ENCODE measurements around the gene NACAD.

The NACAD gene

DNA sequence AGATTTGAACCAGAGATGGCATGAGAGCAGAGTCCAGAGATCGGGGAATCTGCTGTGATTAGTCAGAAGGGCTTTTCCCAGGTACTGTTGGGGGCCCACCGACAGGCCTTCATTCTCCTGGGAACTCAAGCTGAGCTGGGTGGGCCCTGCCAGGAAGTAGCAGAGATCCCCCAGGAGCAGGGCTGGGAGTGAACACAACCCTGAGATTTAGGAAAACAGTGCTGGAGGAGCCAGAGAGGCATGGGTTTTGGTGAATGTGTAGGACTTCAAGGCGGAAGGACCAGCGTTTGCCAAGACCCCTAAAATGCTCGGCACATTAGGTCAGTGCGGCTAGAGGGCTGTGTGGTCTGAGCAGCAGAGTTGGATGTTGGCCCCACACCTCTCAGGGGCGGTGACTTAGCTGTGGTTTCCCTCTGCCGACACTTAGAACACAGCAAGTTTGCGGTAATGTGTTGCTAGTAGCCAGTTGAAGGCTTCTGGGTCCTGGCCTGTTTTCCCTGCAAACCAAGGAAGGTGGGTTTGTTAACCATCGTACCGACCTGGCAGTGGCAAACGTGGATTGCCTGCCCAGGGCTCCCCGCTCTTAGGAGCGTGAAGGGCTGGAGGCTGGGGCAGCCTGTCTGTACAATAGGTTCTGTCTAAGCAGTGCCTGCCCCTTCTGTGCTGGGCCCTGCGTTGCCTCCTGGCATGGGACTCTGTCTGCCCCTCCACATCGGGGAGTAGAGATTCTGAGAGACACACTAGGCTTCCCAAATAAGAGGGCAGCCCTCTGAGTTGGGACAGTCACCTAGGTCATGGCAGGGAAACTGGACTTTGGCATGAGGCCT lies 14.0 kb downstream of the NACAD start:
- DNase-seq (ENCODE audit: low read depth), result no peak

DNA sequence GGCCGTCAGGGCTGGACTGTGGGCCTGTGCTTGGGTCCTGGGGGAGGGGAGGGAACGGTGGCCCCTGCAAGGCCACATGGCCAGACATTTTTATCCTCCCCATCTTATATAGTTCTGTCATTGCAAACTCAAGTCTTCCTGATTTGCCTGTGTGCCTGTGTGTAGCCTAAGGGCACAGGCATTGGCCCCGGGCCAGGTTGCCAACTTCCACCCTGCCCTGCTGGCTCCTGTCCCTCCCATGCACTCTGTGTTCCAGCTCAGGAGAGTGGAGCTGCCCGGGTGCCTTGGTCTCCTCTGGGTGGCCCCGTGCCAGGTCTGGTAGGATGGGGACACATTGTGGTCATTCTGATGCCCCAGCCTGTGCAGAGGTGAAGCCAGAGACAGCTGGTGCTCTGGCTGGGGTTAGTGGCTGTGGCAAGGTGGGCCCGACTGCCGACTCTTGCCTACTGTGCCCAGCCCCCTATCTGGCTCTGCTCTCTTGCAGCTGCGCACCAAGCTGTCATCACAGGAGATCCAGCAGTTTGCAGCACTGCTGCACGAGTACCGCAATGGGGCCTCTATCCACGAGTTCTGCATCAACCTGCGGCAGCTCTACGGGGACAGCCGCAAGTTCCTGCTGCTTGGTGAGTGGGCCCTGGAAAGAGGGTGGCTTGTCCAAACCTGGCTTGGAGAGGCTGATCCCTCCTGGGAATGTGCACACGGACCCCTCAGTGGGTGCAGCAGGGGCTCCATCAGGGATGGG lies 14.8 kb downstream of the NACAD start:
- no peak for DNase-seq (ENCODE audit: low read depth)

DNA sequence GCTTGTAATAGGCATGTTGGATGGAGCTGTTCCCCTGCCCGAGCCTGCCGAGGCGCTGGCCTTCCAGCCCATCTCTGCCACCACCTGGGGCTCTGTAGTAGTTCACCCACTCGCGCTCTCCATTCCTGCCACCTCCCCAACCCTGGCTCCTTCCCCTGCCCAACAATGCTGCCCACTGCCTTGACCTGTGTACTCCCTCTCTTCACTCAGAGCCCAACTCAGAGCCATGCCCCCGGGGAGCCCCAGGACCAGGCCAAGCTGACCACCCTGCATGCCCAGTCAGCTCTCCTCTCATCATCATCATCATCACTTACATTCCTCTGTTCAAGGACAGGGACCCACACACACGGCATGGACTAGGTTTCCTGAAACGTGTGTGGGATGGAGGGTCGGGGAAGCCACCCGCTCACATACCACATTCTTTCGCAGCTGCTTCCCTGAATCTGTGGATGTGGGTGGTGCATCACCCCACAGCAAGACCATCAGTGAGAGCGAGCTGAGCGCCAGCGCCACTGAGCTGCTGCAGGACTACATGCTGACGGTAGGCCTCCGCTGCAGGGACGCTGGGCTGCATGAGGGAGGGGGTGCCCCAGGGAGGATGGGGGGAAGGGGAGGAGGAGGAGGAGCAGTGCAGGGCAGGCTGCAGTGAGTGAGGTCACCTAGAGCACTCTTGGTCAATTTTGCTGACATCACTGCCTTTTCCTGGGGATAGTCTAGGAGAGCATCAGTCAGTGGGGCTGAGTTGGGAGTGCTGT lies 15.6 kb downstream of the NACAD start:
- DNase-seq (ENCODE audit: low read depth), result no peak

DNA sequence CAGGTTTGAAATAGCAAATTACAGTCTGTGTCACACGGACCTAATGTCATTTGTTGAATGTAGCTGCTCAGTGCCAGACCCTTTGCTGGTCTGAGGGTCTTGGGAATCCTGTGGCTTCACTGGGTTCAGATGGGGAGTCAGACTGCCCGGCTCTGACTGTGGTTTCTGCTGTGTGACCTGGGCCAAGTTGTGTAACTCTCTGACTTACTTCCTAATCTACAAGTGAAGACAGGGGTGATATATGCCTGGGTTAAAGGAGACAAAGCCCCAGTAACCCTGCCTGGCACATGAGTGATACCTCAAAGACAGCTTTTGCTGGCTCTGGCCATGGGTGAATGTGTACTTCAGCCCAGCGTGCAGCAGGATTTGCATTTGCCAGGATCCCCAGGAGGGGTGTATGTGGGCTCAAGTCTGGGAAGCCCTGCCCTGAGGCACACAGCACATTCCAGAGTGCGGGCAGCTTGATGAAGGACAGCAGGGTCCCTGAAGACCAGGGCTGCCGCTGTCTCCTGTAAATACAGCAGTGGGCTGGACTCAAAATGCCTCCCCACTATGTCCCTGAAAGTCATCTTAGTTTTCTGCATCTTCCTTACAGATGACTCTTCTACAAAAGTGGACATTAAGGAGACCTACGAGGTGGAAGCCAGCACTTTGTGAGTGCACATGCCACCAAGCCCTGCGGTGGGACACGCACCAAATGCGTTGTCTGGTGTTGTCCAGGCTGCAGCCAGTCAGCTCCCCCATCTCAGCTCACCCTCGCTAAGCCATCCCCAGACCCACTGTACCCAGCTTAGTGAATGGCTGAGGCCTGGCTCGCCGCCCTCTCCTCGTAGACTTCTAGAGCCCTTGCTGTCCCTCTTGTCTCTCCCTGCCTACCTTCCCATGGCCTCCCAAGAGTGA lies 16.4 kb downstream of the NACAD start:
- DNase-seq (ENCODE audit: low read depth), result no peak

DNA sequence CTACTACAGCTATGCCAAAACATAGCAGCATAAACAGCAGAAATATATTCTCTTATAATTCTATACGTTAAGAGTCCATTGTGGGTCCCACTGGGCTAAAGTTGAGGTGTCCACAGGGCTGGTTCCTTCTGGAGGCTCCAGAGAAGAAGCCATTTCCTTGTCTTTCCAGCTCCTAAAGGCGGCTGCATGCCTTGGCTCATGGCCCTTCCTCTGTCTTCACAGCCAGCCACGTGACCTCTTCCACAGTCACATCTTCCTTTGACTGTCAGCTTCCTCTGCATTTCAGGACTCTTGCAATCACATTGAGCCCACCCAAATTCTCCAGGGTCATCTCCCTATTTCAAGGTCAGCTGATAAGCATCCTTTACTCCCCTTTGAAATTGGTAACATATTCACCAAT lies 17.2 kb downstream of the NACAD start:
- DNase-seq (ENCODE audit: low read depth), result no peak

DNA sequence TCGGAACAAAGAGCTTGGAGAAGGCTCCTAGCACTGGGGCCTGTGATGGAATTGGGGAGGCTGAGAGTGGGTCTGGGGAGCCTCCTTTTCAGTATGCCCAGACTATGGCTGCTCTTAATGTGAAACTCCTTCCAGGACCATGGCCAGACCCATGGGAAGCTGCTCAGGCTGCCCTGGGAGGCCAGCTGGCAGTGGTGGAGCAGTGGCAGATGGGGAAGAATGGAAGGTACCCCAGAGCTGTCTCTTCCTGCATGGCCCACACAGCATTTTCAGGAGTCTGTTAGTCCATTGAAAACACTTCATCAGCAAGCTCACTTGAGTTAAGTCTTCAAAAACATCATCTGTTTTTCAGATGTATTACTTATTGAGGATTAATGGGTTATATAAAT lies 18.5 kb downstream of the NACAD start:
- no peak for DNase-seq (ENCODE audit: low read depth)

DNA sequence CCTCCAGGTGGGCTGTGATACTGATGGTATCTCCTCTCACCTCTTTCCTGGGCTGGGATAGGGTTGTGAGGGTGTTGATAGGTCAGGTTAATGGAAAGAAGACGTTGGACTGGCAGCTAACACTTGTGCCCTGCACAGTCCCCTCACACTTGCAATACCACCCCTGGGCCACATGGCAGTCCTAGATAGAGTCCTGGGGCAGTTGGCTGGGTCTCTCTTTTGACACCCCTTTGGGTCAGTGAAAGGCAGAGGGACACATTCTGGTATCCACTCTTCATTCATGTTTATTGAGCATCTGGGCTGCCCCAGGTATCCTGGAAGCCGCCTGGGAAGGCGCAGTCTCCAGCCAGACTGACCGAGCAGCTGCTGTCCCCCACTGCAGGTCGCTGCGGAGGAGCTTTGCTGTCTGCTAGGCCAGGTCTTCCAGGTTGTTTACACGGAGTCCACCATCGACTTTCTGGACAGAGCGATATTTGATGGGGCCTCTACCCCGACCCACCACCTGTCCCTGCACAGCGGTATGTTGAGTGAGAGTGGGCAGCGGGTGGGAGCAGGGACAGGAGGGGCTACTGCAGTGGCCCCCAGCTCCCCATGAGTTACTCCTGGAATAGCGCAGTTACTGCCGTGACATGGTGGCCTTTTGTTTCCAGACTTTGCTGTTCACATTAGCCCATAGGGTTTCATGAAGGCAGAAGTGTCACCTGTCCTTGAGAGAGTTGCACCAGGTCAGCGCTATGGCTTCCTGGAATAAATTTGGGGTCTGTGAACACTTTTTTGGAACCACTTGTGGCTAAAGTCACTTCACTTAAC lies 19.1 kb downstream of the NACAD start:
- no peak for DNase-seq (ENCODE audit: low read depth)

DNA sequence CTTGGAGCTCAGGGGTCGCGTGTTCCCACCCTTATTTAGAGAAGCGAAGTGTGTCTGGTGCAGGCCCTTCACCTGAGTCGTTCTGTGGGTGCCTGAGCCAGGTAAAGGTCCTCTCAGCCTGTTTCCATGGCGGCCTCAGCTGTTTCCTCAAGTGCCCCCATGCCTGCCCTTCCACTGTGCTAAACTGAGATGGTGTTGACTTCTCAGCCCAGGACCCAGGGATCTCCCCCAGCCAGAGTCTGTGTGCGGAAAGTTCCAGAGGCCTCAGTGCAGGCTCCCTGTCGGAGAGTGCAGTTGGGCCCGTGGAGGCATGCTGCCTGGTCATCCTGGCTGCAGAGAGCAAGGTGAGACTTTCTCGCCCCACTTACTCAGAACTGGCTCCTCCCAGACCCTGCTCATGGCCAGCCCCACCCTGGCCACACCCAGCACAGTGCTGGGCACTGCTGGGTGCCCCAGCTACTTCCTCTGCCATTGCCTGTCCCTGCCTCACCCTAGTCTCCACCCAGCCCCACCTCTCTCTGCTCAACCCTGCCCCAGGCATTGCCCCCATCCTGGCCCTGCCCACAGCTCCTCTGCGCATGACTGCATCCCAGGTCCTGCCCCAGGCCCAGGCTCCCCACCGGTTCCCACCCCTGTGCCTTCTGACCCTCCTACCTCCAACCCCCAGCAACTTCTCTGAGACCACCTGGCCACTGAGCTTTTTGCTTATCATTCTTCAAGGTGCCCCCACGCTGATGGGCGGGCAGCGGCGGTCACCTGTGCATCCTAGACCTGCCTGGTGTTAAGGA lies 20.3 kb downstream of the NACAD start:
- DNase-seq (ENCODE audit: low read depth), result no peak

DNA sequence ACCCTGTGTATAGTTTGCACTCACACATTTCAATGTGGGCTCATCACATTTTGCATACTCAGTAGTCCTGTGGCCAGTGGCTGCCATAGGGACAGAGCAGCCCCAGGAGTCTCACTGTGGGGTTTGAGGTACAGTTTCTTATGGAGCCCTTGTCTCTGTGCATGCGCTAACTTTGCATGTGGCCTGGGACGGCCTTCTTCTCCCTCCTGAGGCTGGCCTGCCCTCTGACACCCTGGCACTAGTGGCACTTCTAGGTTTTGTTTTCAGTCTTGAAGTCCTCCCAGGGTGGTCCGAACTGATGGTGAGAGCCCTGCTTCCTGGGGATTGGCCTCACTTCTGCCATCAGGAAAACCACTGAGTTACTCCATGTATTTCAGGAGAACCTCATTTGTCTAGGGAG lies 21.2 kb downstream of the NACAD start:
- no peak for DNase-seq (ENCODE audit: low read depth)

DNA sequence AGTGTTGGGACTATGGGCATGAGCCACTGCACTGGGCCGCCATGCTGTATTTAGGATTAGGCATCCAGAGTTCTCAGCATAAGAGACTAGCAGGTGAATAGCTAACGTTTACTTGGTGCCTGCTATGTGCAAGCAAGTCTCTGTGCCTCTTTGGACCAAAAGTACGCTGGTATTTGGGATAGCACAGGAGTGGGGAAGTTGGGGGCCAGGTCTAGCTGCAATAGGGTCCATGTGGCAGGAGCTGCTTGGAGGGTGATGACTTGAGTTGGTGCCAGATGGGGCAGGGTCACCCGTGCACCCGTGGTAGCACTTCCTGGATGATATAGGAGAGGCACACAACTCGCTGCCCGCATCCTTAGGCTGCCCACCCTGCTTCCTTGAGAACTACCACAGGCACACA lies 22.4 kb downstream of the NACAD start:
- DNase-seq (ENCODE audit: low read depth), result no peak

DNA sequence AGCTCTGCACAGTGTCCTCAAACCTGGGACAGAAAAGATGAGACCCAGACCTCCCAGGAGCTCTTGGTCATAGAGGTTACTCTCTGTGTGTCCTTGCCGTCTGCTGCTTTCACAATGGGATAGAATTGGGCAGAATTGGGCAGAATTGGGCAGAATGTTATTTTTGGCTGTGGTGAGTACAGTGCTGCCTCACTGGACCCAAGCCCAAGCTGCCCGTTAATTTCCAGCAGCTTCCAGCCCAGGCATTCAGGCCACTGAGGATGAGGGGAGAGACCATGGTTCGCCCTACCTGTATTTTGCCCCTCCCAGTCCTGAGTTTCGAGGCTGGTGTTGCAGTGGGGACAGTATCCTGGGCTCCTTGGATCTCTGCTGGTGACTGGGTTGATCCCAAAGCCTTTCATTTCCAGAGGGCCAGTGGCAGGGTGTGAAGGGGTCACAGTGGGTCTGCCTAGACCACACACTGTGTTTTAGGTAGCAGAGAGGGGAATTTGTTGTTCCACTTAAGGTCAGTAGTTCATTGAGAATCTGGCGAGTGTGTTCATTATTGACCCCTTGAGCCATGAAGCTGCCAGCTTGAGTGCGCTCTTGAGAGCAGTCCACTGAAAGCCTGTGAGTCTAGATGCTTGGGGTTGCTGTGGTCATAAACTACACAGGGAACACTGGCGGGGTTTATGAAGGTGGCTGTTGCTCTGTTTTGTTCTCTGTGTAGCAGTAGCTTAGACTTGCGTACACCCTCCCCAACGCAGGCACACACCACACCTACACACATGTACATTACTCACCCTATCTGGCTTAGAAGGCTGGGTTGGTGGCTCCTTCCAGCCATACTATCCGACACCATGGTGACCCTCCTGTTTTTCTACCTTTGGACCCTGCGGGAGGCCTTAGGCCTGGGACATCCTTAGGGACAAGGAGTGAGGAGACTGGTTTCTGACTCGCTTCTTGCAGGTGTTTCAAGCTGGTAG lies 23.5 kb downstream of the NACAD start:
- DNase-seq (ENCODE audit: low read depth), result no peak

DNA sequence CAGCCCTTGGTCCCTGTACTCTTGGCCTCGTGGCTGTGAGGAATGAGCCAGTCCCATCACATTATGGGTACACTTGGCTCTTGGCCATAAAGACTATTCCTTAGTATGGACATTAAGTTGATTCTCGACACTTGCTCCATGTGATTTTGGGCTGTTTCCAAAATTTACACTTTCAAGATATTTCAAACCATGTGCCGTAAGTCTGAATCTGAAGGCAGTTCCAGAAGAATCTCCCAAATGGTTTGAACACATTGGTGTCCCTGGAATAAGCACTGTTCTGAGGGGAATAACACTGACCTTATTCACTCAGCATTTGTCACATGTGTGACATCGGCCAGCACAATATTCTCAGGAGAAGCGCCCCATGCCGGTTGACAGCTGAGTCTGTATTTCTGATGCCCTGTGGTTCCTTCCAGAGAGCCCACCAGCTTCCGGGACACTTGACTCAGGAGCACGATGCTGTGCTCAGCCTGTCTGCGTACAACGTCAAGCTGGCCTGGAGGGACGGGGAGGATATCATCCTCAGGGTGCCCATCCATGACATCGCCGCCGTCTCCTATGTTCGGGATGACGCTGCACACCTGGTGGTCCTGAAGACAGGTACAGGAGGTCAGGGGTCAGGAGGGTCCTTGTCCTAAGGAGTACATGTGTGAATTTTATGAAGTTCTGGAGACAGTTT lies 24.6 kb downstream of the NACAD start:
- no peak for DNase-seq (ENCODE audit: low read depth)

DNA sequence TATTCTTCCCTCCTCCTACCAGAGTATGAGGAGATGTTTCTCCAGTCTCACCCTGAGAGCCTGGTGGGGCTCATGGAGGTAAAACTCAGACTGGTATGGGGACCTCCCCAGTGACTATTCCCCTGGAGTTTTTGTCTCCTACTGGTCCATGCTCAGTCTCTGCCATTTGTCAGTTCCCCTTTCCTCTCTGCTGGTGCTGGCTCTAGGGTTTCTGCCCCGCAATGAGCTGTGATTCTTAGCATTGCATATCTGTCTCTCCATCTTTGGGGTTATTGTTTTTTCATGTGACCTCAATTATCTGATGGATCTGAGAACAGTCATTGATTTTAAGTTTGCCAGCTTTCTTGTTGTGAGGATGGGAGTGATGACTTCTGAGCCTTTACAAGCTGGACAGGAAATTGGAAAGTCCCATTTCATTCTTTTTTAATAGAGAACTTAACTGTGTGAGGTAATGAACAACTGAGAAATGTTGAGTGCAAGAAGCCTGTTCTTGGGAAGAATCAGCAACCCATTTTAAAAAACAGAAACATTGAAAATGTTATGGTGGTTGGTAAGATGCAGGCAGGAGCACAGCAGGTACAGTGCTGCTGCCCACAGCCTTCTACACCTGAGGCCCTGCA lies 26.9 kb downstream of the NACAD start:
- DNase-seq (ENCODE audit: low read depth), result no peak

DNA sequence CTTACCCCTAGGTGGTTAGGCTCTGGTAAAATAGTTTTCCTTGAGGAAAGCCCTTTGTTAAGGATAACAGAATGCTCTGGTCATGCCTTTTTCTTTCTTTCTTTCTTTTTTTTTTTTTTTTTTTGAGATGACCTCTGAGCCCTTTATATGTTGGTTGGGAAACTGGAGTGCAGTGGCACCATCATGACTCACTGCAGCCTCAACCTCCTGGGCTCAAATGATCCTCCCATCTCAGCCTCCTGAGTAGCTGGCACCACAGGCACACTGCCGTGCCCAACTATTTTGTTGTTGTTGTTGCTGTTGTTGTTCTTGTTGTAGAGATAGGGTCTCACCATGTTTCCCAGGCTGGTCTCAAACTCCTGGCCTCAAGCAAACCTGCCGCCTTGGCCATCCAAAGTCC lies 27.4 kb downstream of the NACAD start:
- no peak for DNase-seq (ENCODE audit: low read depth)

DNA sequence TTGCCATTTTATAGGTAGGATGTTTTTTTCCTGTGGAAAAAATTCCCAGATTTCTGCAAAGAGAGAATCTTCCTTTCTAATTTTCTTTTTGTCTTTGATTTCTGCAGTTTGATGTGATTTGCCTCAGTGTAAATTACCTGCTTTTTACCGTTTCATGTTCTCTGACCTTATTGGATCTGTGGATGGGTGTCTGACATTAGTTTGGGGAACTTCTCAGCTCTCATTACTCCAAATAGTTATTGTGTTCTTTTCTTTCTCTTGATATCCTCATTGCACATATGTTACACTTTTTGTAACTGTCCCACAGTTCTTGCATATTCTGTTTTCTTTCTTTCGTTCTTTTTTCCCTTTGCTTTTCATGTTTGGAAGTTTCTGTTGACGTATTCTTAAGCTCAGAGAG lies 28.5 kb downstream of the NACAD start:
- no peak for DNase-seq (ENCODE audit: low read depth)

DNA sequence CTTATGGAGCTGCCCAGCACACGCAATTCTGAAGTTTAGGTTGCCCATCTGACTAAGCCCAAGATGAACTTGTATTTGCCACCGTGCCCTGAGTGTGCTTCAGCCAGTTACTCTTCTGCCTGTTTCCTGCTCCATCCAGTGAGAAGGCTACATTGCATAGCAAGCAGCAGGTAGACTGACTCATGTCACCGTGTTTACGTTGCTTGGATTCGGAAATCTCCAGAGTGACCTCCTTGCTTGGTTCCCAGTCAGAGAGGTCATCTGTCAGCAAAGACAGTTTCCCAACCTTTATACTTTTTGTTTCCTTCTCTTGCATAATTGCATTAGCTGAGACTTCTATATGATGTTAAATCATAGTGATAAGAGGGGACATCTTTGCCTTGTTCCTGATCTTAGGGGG lies 30.9 kb downstream of the NACAD start:
- no peak for DNase-seq (ENCODE audit: low read depth)

DNA sequence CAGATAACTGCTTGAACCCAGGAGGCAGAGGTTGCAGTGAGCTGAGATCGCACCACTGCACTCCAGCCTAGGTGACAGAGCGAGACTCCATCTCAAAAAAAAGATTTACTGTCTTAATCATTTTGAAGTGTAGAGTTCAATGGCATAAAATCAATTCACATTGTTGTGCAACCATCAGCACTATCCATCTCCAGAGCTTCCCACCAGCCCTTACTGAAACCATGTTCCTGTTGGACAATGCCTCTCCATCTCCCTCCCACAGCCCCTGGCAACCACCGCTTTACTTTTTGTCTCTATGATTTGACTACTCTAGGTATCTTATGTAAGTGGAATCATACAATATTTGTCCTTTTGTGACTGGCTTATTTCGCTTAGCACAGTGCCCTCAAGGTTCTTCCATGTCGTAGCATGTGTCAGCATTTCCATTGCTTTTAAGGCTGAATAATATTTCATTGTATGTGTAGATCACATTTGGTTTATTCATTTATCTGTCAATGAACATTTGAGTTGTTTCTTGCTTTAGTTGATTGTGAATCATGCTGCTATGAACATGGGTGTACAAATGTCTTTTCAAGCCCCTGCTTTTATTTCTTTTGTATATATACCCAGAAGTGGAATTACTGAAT lies 33.1 kb downstream of the NACAD start:
- DNase-seq (ENCODE audit: low read depth), result no peak

DNA sequence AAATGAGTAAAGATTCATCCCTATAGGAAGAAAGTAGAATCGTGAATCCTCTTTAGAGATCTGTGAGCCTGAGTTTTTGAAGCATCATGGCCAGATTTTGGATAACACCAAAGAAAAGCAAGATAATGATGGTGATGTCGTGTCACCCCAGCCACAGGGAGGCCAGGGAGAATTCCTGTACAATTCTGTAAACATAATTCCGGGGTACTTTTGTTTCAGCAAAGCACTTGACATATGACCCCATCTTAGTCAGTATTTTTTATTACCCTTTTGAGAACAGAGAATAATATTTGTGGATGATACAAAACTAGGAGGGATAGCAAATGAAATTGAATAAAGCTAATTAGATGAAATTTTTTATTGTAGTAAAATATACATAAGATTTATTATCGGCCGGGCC lies 33.8 kb downstream of the NACAD start:
- no peak for DNase-seq (ENCODE audit: low read depth)

Data from activated T-cell treated with anti-CD3 and anti-CD28 coated beads for 24 hours (primary cell).